GM12878 (cell line): ENCODE results near the gene CDHR5. TPM values are rescaled to one million over a fixed set of nuclear protein-coding genes. Genes with fewer than 3 reads are reported as not detected.

Experiments used
- ATAC-seq: fragments of 200-7000 bp; cut with Tn5 transposase; 3 replicates; pipeline ENCODE4 v1.9.1; 2020; ENCODE audit warnings: mild to moderate bottlenecking, moderate library complexity
- BruUV-seq: library from RNA; stranded (reverse); fragments of 400-500 nt; replicated peaks from 2 replicates; lab custom pipeline; 2021; lab: Mats Ljungman, UMichigan
- CTCF ChIA-PET: fragments of 300-600 bp; sonication (Branson Sonifier 250); formaldehyde crosslinking; extraction: SDS; loops from one replicate; lab custom pipeline; 2021; ENCODE audit warnings: inconsistent platforms; lab: Yijun Ruan, JAX
- POLR2A ChIA-PET: fragments of 350-600 bp; formaldehyde crosslinking; extraction: SDS; loops from one replicate; lab custom pipeline; 2021; ENCODE audit warnings: inconsistent platforms; lab: Charles Lee
- RAD21 ChIA-PET: fragments of 300-600 bp; sonication (Branson Sonifier 250); formaldehyde crosslinking; loops from one replicate; lab custom pipeline; 2023; ENCODE audit warnings: antibody characterized with exemption; ENCODE audit not compliant: unreplicated experiment; lab: Charles Lee
- SMC1A ChIA-PET: fragments of 300-600 bp; sonication (Branson Sonifier 250); formaldehyde crosslinking; loops from one replicate; lab custom pipeline; 2023; ENCODE audit not compliant: unreplicated experiment, uncharacterized antibody; lab: Charles Lee
- DNase-seq: peaks from one replicate; pipeline ENCODE4 v3.0.0-alpha.2; 2011; ENCODE audit warnings: low read depth, low spot score
- FAIRE-seq: peaks from 3 replicates; lab custom pipeline; 2011; peaks lifted over from hg19 to GRCh38; lab: Jason Lieb, UNC
- H2AFZ ChIP-seq: 2 replicates; pipeline ENCODE4 v1.6.0; 2011; ENCODE audit warnings: low read depth, low read length, control low read depth; ENCODE audit not compliant: control insufficient read depth
- H3K27ac ChIP-seq: 2 replicates; pipeline ENCODE4 v1.5.1; 2011; ENCODE audit warnings: control low read depth; ENCODE audit not compliant: control insufficient read depth, insufficient read depth
- H3K27me3 ChIP-seq, 2 experiments: replicated peaks in 1 of 2; 2 replicates each; pipeline versions ENCODE4 v1.6.0 to v1.6.1; 2011; ENCODE audit warnings: low read length in 1 of 2; ENCODE audit not compliant: control insufficient read depth in 2 of 2, insufficient read depth in 2 of 2
- H3K36me3 ChIP-seq, 2 experiments: 2 replicates each; pipeline ENCODE4 v1.5.1; 2011; ENCODE audit warnings: low read length in 1 of 2; ENCODE audit not compliant: control insufficient read depth in 2 of 2, insufficient read depth in 2 of 2
- H3K4me1 ChIP-seq: 2 replicates; pipeline ENCODE4 v1.6.1; 2011; ENCODE audit warnings: mild to moderate bottlenecking, low read length, moderate library complexity, mixed read lengths; ENCODE audit not compliant: control insufficient read depth, insufficient read depth
- H3K4me2 ChIP-seq: 2 replicates; pipeline ENCODE4 v1.6.0; 2011; ENCODE audit warnings: control low read depth; ENCODE audit not compliant: control insufficient read depth, insufficient read depth
- H3K4me3 ChIP-seq: fragments of 200-600 bp; sonication (generic); 2 replicates; pipeline ENCODE4 v1.5.1; 2016
- H3K79me2 ChIP-seq: 2 replicates; pipeline ENCODE4 v1.6.0; 2011; ENCODE audit warnings: low read length; ENCODE audit not compliant: control insufficient read depth, insufficient read depth
- H3K9ac ChIP-seq: 2 replicates; pipeline ENCODE4 v1.8.0; 2011; ENCODE audit warnings: low read length, control low read depth, mixed read lengths; ENCODE audit not compliant: control insufficient read depth, insufficient read depth
- H3K9me3 ChIP-seq: replicated peaks from 3 replicates; pipeline ENCODE4 v1.5.1; 2011; ENCODE audit warnings: mild to moderate bottlenecking, low read length; ENCODE audit not compliant: control insufficient read depth, insufficient read depth
- H4K20me1 ChIP-seq: 2 replicates; pipeline ENCODE4 v1.6.0; 2011; ENCODE audit not compliant: control insufficient read depth, insufficient read depth
- BHLHE40 ChIP-seq, 2 experiments: fragments of 450-650 bp in 1 of 2; IDR thresholded peaks; 2 replicates each; pipeline ENCODE4 v1.6.1; 2011 to 2017; ENCODE audit warnings: low read depth in 2 of 2, borderline replicate concordance in 1 of 2, improper control_type of control experiment in 1 of 2, low read length in 1 of 2, mild to moderate bottlenecking in 1 of 2
- IKZF1 ChIP-seq: fragments of 450-650 bp; conservative IDR thresholded peaks from 2 replicates; pipeline ENCODE4 v1.6.1; 2017; ENCODE audit warnings: antibody characterized with exemption, mild to moderate bottlenecking
- POLR2A ChIP-seq: IDR thresholded peaks from 2 replicates; pipeline ENCODE4 v1.6.1; 2011; ENCODE audit warnings: low read depth, mild to moderate bottlenecking, low read length
- POLR2AphosphoS2 ChIP-seq: IDR thresholded peaks from 2 replicates; pipeline ENCODE4 v1.6.1; 2011; ENCODE audit warnings: low read depth, mild to moderate bottlenecking, low read length, improper control_type of control experiment, moderate library complexity
- WGBS: methylation state at CpG from one replicate; pipeline ENCODE4 v1.1.6; 2016; ENCODE audit warnings: low lambda C conversion rate; ENCODE audit not compliant: insufficient replicate concordance, insufficient coverage; ENCODE audit errors: missing lambda C conversion rate; 5-methylcytosine and 5-hydroxymethylcytosine counted together
- in situ Hi-C: fragments of 300-500 bp; cut with MboI; formaldehyde crosslinking; loops from 9 replicates; pipeline ENCODE4 v1.14.3; 2018; ENCODE audit warnings: mixed read lengths
- intact Hi-C: fragments of 100-400 bp; cut with micrococcal nuclease; formaldehyde crosslinking; loops from one replicate; pipeline ENCODE4 v1.14.2; 2022; ENCODE audit not compliant: unreplicated experiment
- polyA plus RNA-seq, 11 experiments: library from polyadenylated mRNA; depleted of rRNA in 4 of 11; unstranded in 6 of 11; stranded (reverse) in 5 of 11; fragments of >200 nt; fragmentation: Nextera tagmentation in 4 of 11; fragmentation: Illumina TruSeq in 1 of 11; extraction: Ambion mirVana in 4 of 11; extraction: Trizol in 1 of 11; gene quantifications; 1 replicate in 1 of 11; 2 replicates in 10 of 11; pipeline versions ENCODE4 v1.2.1 to v1.2.3, GENCODE V29; 2011 to 2016; ENCODE audit warnings: inconsistent platforms in 2 of 11, missing spikeins in 2 of 11, low read depth in 1 of 11
- total RNA-seq, 4 experiments: library from RNA; depleted of rRNA in 3 of 4; stranded (reverse); fragments of >200 nt in 3 of 4; fragmentation: Illumina TruSeq in 1 of 4; extraction: Trizol in 1 of 4; gene quantifications; 2 replicates each; pipeline versions ENCODE4 v1.2.1 to v1.2.3, GENCODE V29; 2013 to 2021

CDHR5 gene
- total and polyA plus RNA-seq, 10 of the 15 experiments (the other 5 are each of a cell fraction or from before 2014, with no cell fraction given) = 0.06 TPM; not detected in 9

DNA sequence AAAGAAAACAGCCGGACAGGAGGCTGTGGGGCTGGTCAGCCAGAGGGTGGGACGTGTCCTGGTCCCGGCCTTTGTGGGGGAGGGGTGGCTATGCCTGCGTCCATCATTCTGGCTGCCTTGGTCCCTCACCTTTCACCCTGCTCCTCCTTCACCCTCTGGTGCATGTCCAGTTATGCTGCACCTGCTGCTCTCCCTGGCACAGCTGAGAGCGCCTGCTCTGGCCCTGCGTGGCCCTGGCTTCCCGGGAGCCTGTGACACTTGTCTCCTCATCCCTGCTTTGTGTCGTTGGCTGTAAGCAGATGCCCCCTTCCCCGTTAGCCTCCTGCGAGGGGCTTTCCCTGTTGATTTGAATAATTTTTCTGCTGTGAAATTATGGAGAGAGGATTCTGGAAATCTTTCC is 31.8 kb downstream of the CDHR5 start:
- Histone ChIP-seq H3K4me3 (no peak overlapping the region), H3K4me1 (no peaks in the 10 kb centered on the region), H4K20me1 (no peaks in the 10 kb centered on the region), H3K9me3 (no peaks in the 10 kb centered on the region), H2AFZ (no peak overlapping the region), H3K27ac (no peak overlapping the region), H3K4me2 (no peak overlapping the region), H3K27me3 (no peaks in the 10 kb centered on the region), H3K79me2 (no peaks in the 10 kb centered on the region), H3K9ac (no peak overlapping the region), H3K36me3 (peaks cover 26 to 48% of the 10 kb centered on the region in 2 experiments)
- CTCF ChIA-PET = no interaction called here
- POLR2A ChIA-PET = no interaction called here
- TF ChIP-seq POLR2AphosphoS2 (no peak), BHLHE40 (IDR thresholded peaks at IDR 0.05; ENCODE audit: borderline replicate concordance in 1 of 2, low read depth in 2 of 2, low read length in 1 of 2) (no peak)
- FAIRE-seq = no peak
- BruUV-seq = no TSS peak
- 86% methylated on average over 10 of the region's 10 CpGs for WGBS
- no peak for ATAC-seq
- intact Hi-C loops (no loop called here), in situ Hi-C loops (no loop called here)
- no peak for DNase-seq
- RAD21 ChIA-PET = no interaction called here
- SMC1A ChIA-PET = no interaction called here

DNA sequence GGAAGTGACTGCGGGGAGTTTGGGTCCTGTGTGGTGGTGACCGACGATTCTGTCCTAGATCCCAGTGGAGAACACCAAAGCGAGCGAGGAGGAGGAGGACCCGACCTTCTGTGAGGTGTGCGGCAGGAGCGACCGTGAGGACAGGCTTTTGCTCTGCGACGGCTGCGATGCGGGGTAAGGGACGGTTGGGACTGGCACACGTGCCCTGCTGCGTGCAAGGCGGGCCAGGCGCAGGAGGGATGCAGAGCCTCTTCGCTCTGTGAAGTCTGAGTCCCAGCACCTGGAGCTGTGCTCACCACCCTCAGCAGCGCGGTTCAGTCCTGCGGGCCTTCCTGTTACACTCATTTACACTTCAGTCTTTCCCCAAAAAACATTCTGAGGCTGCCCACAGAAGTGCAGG is 32.3 kb downstream of the CDHR5 start:
- Histone ChIP-seq H3K79me2 (no peaks in the 10 kb centered on the region), H3K9me3 (no peaks in the 10 kb centered on the region), H3K4me1 (no peaks in the 10 kb centered on the region), H3K9ac (no peak overlapping the region), H3K4me2 (no peak overlapping the region), H3K36me3 (peaks cover 30 to 46% of the 10 kb centered on the region in 2 experiments), H3K27me3 (no peaks in the 10 kb centered on the region), H3K27ac (no peak overlapping the region), H4K20me1 (no peaks in the 10 kb centered on the region), H2AFZ (no peak overlapping the region), H3K4me3 (no peak overlapping the region)
- TF ChIP-seq POLR2A (peak; percentile 41; the same call in 1 of the 2 replicates), IKZF1 (no peak)
- no peak for DNase-seq
- POLR2A ChIA-PET = no interaction called here
- CTCF ChIA-PET = no interaction called here
- no peak for FAIRE-seq
- intact Hi-C loops (no loop called here), in situ Hi-C loops (no loop called here)
- RAD21 ChIA-PET = no interaction called here
- WGBS = over 99% methylated on average over 22 of the region's 22 CpGs
- SMC1A ChIA-PET = no interaction called here
- no TSS peak for BruUV-seq
- ATAC-seq = no peak
